PFSK-1 (cell line): ENCODE measurements around the gene EIF4B.

Experiments used
- FOXP2 ChIP-seq: optimal IDR thresholded peaks from 2 replicates; pipeline ENCODE3; 2011; ENCODE audit warnings: borderline replicate concordance, control low read depth, inconsistent platforms; ENCODE audit not compliant: insufficient read depth; ENCODE audit errors: extremely low read length, extremely low read depth
- POLR2AphosphoS5 ChIP-seq: IDR thresholded peaks from 2 replicates; pipeline ENCODE4 v1.6.1; 2012; ENCODE audit warnings: low read depth, mild to moderate bottlenecking, control low read depth, low read length, moderate library complexity
- REST ChIP-seq, 2 experiments: IDR thresholded peaks; 2 replicates each; pipeline versions ENCODE4 v1.6.1 to v1.8.0; 2011 to 2012; ENCODE audit warnings: low read depth in 2 of 2, low read length in 2 of 2, control low read depth in 1 of 2, inconsistent platforms in 1 of 2, mild to moderate bottlenecking in 1 of 2, moderate library complexity in 1 of 2; ENCODE audit not compliant: insufficient read depth in 1 of 2
- SIN3A ChIP-seq: IDR thresholded peaks from 2 replicates; pipeline ENCODE4 v1.6.1; 2012; ENCODE audit warnings: mild to moderate bottlenecking, low read length, moderate library complexity, borderline replicate concordance; ENCODE audit not compliant: insufficient read depth
- TAF1 ChIP-seq: IDR thresholded peaks from 2 replicates; pipeline ENCODE4 v1.6.1; 2012; ENCODE audit warnings: low read length, control low read depth, borderline replicate concordance; ENCODE audit not compliant: insufficient read depth

EIF4B gene

GRCh38 chr12:53067993-53068770 is 61.9 kb downstream of the EIF4B start:
- TF ChIP-seq SIN3A = no peak
- no peak for TF ChIP-seq TAF1
- TF ChIP-seq FOXP2 = no peak
- no peak for TF ChIP-seq REST (IDR thresholded peaks at IDR 0.05; ENCODE audit: insufficient read depth in 1 of 2, low read depth in 2 of 2, low read length in 2 of 2)
- TF ChIP-seq POLR2AphosphoS5 = no peak

GRCh38 chr12:53068811-53069585 is 62.7 kb downstream of the EIF4B start:
- no peak for TF ChIP-seq REST (IDR thresholded peaks at IDR 0.05; ENCODE audit: insufficient read depth in 1 of 2, low read depth in 2 of 2, low read length in 2 of 2)
- TF ChIP-seq FOXP2 = no peak
- no peak for TF ChIP-seq TAF1
- no peak for TF ChIP-seq SIN3A
- TF ChIP-seq POLR2AphosphoS5 = no peak

- TF ChIP-seq TAF1 (no peak), POLR2AphosphoS5 (no peak), FOXP2 (no peak), REST (IDR thresholded peaks at IDR 0.05; ENCODE audit: insufficient read depth in 1 of 2, low read depth in 2 of 2, low read length in 2 of 2) (no peak), SIN3A (no peak)
These were observed 63.6 kb downstream of the EIF4B start for GRCh38 chr12:53069621-53070410.

GRCh38 chr12:53070877-53071492 is 64.7 kb downstream of the EIF4B start:
- no peak for TF ChIP-seq REST (IDR thresholded peaks at IDR 0.05; ENCODE audit: insufficient read depth in 1 of 2, low read depth in 2 of 2, low read length in 2 of 2)
- TF ChIP-seq POLR2AphosphoS5 = no peak
- no peak for TF ChIP-seq TAF1
- TF ChIP-seq SIN3A = no peak
- no peak for TF ChIP-seq FOXP2
